SK-N-DZ (cell line): ENCODE measurements around the gene VAV3.
"Not testable (repeated sequence)": the region's sequence is repeated elsewhere in the genome, so short reads cannot be mapped to it uniquely, and the experiment has no call there.

ENCODE experiments used
- DNase-seq: peaks from one replicate; pipeline ENCODE4 v3.0.0-alpha.2; 2015; ENCODE audit warnings: low spot score

The VAV3 gene

DNA sequence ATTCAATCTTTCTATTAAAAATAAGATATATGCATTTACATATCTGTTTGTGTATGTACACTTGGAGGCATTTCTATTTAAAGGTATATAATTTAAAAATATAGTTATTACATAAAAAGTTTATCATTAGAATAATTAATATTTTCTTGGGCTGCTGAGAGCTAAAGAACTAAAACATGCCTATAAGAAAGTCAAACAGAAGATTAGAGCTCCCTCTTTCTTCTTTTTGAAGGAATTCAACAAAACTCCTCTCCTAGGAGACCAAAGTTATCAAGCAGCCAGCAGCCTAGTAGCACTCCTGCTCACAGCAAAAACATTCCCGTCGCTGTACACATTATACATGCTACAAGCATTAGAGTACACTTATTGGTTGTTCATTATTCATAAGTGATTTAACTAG is 216.4 kb downstream of the VAV3 start:
- peak; percentile 30 for DNase-seq

DNA sequence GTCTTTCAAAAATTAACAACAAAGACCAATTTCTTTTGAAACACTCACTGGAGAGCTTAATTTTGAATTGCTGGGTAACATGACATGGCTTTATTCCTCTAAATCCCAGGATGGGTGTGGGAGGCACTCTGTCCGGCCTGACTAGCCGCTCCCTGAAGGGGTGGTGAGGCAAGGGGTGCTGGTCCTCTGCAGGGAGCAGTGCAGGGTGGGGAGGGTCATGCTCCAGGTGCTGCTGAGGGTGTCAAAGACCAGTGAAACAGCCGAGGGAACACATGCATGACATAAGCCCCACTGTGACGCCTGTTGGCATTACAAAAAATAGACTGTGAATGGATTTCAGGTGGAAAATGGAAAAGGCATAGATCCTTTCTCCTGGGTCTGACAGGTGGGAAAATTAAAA is 223.7 kb downstream of the VAV3 start:
- no peak for DNase-seq

- peak; percentile 37 for DNase-seq
Measured at GRCh38 chr1:107740579-107740978, 224.4 kb downstream of the VAV3 start.

DNA sequence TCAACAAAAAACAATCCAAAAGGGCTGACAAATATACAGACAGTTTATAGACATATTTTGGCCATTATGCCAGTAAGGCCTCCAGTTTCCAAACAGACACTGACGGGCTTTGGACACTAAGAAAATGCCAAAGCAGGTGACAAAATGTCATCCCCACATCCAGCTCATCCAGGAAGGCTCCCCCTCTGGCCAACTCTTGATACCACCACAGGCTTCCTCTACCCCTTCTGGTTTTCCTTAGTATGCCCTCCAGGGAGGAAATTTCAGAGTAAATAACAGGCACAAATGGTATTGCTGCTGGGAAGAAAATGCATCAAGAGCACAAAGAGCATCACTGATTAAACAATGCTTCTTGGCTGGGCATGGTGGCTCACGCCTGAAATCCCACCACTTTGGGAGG is 225.3 kb downstream of the VAV3 start:
- DNase-seq, result no peak

GRCh38 chr1:107739201-107739600 is 225.8 kb downstream of the VAV3 start:
- DNase-seq, result no peak

- not testable (repeated sequence) for DNase-seq
Measured at GRCh38 chr1:107733401-107733800, 231.6 kb downstream of the VAV3 start.

GRCh38 chr1:107727866-107728265 is 237.1 kb downstream of the VAV3 start:
- peak; percentile 60 for DNase-seq

- DNase-seq, result no peak
Measured at GRCh38 chr1:107726860-107727259, 238.1 kb downstream of the VAV3 start.

GRCh38 chr1:107724648-107725047 is 240.3 kb downstream of the VAV3 start:
- DNase-seq, result no peak

- DNase-seq, result not testable (repeated sequence)
Measured at GRCh38 chr1:107720210-107720609, 244.8 kb downstream of the VAV3 start.

DNA sequence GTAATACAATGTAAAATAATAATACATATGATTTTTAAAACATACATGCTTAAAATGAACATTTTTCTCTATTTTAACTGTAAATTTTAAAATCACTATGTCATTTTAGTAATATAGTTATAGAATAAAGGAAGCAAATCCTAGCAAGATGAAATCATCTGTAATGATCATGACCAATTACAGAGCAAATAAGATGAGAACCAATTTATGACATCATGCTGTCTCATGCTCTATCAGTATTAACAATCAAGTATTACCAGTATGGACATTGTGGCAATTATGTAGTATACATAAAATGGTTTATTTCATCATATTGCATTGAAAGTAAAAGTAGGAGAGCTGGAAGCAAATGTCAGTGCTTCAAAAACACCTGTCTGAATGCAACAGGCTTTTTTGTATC is 255.0 kb downstream of the VAV3 start:
- no peak for DNase-seq

DNA sequence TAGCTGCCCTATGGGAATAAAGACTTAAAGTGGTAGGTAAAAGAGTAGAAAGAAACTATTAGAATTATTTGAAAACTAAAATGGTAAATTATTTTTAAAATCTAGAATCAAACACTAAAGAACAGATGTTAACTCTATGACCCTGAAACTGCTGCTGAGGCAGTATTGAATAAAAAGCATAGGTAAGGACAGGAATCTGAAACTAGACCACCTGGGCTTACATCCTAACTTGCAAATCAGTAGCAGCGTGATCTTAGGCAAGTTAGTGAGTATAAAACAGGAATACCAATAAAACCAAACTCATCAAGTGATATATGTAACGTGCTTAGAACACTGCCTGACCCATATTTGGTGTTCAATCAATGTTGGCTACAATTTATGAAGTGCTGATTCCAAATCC is 257.9 kb downstream of the VAV3 start:
- DNase-seq, result no peak

GRCh38 chr1:107706182-107706581 is 258.8 kb downstream of the VAV3 start:
- DNase-seq, result no peak

DNA sequence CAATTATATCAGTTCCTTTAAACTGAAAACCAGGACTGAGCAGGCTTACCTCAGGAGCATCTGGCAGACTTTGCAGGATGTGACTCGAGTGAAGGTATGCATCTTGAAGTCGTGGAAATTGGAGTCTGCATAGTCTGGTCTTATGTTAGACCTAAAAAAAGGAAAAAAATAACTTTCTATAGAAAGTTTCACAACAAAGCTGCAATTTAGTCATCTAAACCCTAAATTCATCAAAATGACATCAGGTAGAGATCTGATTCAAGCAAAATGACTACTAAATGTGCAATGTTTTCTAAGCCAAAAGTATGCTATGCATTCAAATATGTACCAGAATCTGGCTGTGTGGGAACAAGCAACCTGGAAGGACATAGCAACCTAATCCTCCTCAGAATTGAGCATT is 260.1 kb downstream of the VAV3 start:
- DNase-seq, result no peak

- no peak for DNase-seq
Measured at GRCh38 chr1:107702946-107703571, 261.9 kb downstream of the VAV3 start.

DNA sequence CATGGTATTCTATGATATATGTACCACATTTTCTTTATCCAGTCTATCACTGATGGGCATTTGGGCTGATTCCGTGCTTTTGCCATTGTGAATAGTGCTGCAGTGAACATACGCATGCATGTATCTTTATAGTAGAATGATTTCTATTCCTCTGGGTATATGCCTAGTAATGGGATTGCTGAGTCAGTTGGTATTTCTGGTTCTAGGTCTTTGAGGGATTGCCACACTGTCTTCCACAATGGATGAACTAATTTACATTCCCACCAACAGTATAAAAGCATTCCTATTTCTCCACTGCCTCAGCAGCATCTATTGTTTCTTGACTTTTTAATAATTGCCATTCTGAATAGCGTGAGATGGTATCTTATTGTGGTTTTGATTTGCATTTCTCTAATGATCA is 264.3 kb downstream of the VAV3 start:
- not testable (repeated sequence) for DNase-seq

DNA sequence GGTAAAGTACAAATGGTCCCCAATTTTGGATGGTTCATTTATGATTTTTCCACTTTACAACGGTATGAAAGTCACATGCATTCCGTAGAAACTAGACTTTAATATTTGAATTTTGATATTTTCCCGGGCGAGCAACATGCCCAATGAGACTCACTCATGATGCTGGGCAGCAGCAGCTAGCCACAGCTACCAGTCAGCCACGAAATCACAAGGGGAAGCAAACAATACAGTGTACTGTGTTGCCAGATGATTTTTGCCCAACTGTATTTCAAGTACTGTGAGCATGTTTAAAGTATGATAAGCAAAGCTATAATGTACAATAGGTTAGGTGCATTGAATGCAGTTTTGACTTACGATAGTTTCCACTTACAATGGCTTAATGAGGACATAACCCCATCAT is 266.8 kb downstream of the VAV3 start:
- DNase-seq, result no peak

DNA sequence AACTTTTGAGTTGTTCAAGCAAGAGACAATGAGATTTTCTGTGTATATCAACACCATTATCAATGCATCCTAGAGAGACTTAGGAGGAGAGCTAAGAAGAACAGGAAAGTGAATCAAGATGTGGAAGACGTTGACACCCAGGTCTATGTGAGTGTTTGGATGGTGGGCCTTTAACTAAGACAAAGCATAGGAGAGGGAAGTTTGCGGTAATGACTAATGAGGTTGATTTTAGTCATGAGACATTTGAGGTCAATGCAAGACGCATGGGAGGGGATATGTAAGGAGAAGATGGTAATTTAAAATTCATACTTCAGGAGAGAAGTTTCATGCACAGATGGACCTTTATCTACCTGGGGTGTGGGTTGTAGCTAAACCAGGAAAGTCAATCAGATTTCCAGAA is 269.6 kb downstream of the VAV3 start:
- DNase-seq, result no peak

DNA sequence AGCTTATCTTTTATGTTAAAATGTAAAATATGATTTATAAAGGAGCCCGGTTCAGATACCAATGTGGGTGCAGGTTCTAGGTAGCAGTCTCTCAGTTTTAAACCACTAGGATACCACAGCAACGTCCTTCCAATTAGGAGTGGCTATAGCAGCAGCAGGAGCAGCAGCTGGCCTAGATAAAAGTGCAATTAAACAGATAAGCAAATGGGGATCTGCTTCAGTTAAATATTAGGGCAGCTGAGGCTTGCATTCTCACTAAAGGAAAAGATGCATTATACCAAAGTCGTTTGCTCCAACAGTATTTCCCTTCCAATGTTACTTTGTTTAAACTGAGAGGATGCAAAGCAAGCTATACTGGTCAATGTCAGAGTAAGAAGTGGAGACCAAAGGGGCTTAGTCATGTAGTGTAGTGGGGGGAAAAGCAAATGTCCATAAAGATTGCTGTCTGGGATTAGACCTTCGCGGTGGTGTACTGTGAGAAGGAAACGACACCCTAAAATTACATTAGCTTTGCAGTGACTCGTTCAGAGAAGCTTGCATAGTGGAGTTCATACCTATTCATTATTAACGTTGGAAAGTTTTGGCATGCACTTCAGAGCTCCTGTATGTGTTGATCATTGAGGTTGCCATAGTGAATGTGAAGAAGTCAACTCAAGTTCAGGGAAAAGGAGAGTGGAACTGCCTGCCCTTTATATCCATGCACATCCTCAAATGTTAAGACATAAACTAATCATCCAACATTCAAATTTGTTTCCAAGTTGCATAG is 272.2 kb downstream of the VAV3 start:
- peak; percentile 51 for DNase-seq

DNA sequence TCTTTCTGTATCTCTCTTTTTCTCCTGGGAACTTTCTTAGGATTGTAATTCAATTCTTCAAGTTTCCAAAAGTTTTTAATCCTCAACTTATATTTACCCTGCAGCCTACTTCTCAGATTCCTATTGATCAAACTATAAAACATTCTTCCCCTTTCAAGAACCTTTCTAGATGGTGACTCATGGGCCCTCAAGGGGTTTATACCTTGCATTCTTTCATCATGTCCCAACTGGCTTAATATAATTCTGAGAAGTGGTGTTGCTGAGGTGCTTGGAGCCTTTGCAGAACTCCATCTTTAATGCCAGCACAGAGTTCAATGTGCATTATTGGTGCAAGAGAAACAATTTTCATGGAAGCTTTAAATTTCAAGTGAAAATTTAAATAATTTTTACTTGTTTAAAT is 273.4 kb downstream of the VAV3 start:
- DNase-seq, result no peak

GRCh38 chr1:107690491-107690890 is 274.5 kb downstream of the VAV3 start:
- no peak for DNase-seq

- DNase-seq, result no peak
Measured at GRCh38 chr1:107689733-107690132, 275.2 kb downstream of the VAV3 start.

DNA sequence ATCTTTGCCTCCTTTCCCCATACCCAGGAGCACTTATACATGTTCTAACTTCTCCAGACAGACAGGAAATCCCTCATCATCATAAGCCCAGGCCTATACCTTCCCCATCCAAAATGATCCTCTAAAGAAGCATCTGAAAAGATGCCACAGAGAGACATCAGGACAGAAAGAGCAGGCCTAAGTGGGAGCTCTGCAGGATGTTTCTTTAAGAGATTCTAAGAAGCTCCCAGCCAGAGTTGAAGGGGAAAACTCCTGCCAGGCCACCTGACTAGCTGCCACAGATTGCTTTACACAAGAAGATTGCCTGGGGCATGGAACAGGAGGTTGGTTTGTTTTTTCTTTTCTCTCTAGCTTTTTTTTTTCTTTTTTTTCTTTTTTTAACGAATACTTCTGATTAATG is 275.8 kb downstream of the VAV3 start:
- DNase-seq, result no peak
